H9 (cell line): ENCODE data around the gene ARL4D. TPM values are rescaled to one million over a fixed set of nuclear protein-coding genes. Genes with fewer than 3 reads are reported as not detected.

Experiments used
- DNase-seq: peaks from one replicate; pipeline ENCODE4 v3.0.0-alpha.2; 2017
- H2AFZ ChIP-seq: one replicate; pipeline ENCODE4 v1.6.1; 2013; ENCODE audit warnings: mild to moderate bottlenecking, low read length, control low read depth, moderate library complexity
- H2AK5ac ChIP-seq: 2 replicates; pipeline ENCODE4 v1.6.1; 2013; ENCODE audit warnings: low read length, control low read depth, mixed read lengths; ENCODE audit not compliant: insufficient read length
- H2BK120ac ChIP-seq: one replicate; pipeline ENCODE4 v1.6.1; 2013; ENCODE audit warnings: low read depth, mild to moderate bottlenecking, low read length, control low read depth, inconsistent platforms; ENCODE audit not compliant: poor library complexity, severe bottlenecking
- H2BK12ac ChIP-seq: 2 replicates; pipeline ENCODE4 v1.6.1; 2013; ENCODE audit warnings: low read length, control low read depth, mixed read lengths, low read depth; ENCODE audit not compliant: insufficient read length
- H2BK15ac ChIP-seq: 2 replicates; pipeline ENCODE4 v1.6.1; 2013; ENCODE audit warnings: low read depth, low read length, control low read depth
- H2BK20ac ChIP-seq: one replicate; pipeline ENCODE4 v1.6.1; 2013; ENCODE audit warnings: low read depth, mild to moderate bottlenecking, low read length, control low read depth, inconsistent platforms; ENCODE audit not compliant: poor library complexity, severe bottlenecking
- H2BK5ac ChIP-seq: 2 replicates; pipeline ENCODE4 v1.6.1; 2013; ENCODE audit warnings: low read length, control low read depth, mixed read lengths; ENCODE audit not compliant: insufficient read length
- H3K14ac ChIP-seq: 2 replicates; pipeline ENCODE4 v1.6.1; 2013; ENCODE audit warnings: low read length, control low read depth; ENCODE audit not compliant: insufficient read depth
- H3K18ac ChIP-seq: 2 replicates; pipeline ENCODE4 v1.6.1; 2013; ENCODE audit warnings: low read depth, mild to moderate bottlenecking, mixed read lengths, low read length, control low read depth; ENCODE audit not compliant: insufficient read length
- H3K23ac ChIP-seq: 2 replicates; pipeline ENCODE4 v1.6.1; 2013; ENCODE audit warnings: low read length, control low read depth, mixed read lengths, low read depth; ENCODE audit not compliant: insufficient read length
- H3K23me2 ChIP-seq: 2 replicates; pipeline ENCODE4 v1.6.1; 2013; ENCODE audit warnings: low read depth, mild to moderate bottlenecking, mixed read lengths, low read length, control low read depth; ENCODE audit not compliant: insufficient read length, poor library complexity, severe bottlenecking
- H3K27ac ChIP-seq: 2 replicates; pipeline ENCODE4 v1.5.1; 2013; ENCODE audit warnings: low read length, control low read depth, mixed read lengths, low read depth; ENCODE audit not compliant: insufficient read length
- H3K27me3 ChIP-seq: 2 replicates; pipeline ENCODE4 v1.6.1; 2013; ENCODE audit warnings: low read length, control low read depth, inconsistent platforms; ENCODE audit not compliant: insufficient read depth
- H3K4ac ChIP-seq: 2 replicates; pipeline ENCODE4 v1.6.1; 2013; ENCODE audit warnings: low read depth, mild to moderate bottlenecking, control low read depth, inconsistent platforms, low read length, moderate library complexity
- H3K4me1 ChIP-seq: 2 replicates; pipeline ENCODE4 v1.6.1; 2013; ENCODE audit warnings: low read length, control low read depth, inconsistent platforms; ENCODE audit not compliant: insufficient read depth
- H3K4me2 ChIP-seq: 2 replicates; pipeline ENCODE4 v1.6.1; 2013; ENCODE audit warnings: low read length, control low read depth, mixed read lengths; ENCODE audit not compliant: insufficient read length, insufficient read depth
- H3K56ac ChIP-seq: 2 replicates; pipeline ENCODE4 v1.6.1; 2013; ENCODE audit warnings: low read depth, mild to moderate bottlenecking, mixed read lengths, low read length, control low read depth; ENCODE audit not compliant: insufficient read length
- H3K79me1 ChIP-seq: 2 replicates; pipeline ENCODE4 v1.6.1; 2013; ENCODE audit warnings: low read depth, mild to moderate bottlenecking, moderate library complexity, low read length, control low read depth, inconsistent platforms; ENCODE audit not compliant: insufficient read depth, poor library complexity, severe bottlenecking
- H3K79me2 ChIP-seq: 2 replicates; pipeline ENCODE4 v1.6.1; 2013; ENCODE audit warnings: low read length, control low read depth, inconsistent platforms; ENCODE audit not compliant: insufficient read depth
- H3K9ac ChIP-seq: 2 replicates; pipeline ENCODE4 v1.6.1; 2013; ENCODE audit warnings: low read length, control low read depth, mixed read lengths; ENCODE audit not compliant: insufficient read length; ENCODE audit errors: extremely low read depth
- H3K9me3 ChIP-seq: one replicate; pipeline ENCODE4 v1.6.1; 2013; ENCODE audit warnings: low read depth, low read length, inconsistent platforms; ENCODE audit not compliant: control insufficient read depth
- H3T11ph ChIP-seq: one replicate; pipeline ENCODE4 v1.6.1; 2013; ENCODE audit warnings: mild to moderate bottlenecking, low read length, control low read depth, inconsistent platforms
- H4K20me1 ChIP-seq: one replicate; pipeline ENCODE4 v1.6.1; 2013; ENCODE audit not compliant: control insufficient read depth, insufficient read length, insufficient read depth
- H4K5ac ChIP-seq: 2 replicates; pipeline ENCODE4 v1.6.1; 2013; ENCODE audit warnings: low read depth, mild to moderate bottlenecking, mixed read lengths, low read length, control low read depth; ENCODE audit not compliant: insufficient read length
- H4K8ac ChIP-seq: replicated peaks from 2 replicates; pipeline ENCODE4 v1.6.1; 2013; ENCODE audit warnings: low read length, control low read depth, mixed read lengths, low read depth; ENCODE audit not compliant: insufficient read length
- H4K91ac ChIP-seq: 2 replicates; pipeline ENCODE4 v1.6.1; 2013; ENCODE audit warnings: low read depth, mild to moderate bottlenecking, moderate library complexity, mixed read lengths, low read length, control low read depth; ENCODE audit not compliant: insufficient read length
- H3K27ac Mint-ChIP-seq, 3 experiments: 2 replicates in 2 of 3; 3 replicates in 1 of 3; pipeline ENCODE4 v1.8.0; 2020 to 2021; ENCODE audit warnings: mixed read lengths in 3 of 3, mild to moderate bottlenecking in 1 of 3, moderate library complexity in 1 of 3
- H3K27me3 Mint-ChIP-seq: 2 replicates; pipeline ENCODE4 v1.8.0; 2021; ENCODE audit warnings: low read depth, mild to moderate bottlenecking, moderate library complexity, mixed read lengths
- H3K36me3 Mint-ChIP-seq, 3 experiments: 2 replicates in 2 of 3; 3 replicates in 1 of 3; pipeline ENCODE4 v1.8.0; 2020 to 2021; ENCODE audit warnings: low read depth in 3 of 3, mixed read lengths in 3 of 3; ENCODE audit not compliant: insufficient read depth in 1 of 3
- H3K4me1 Mint-ChIP-seq, 2 experiments: 2 replicates each; pipeline ENCODE4 v1.8.0; 2020; ENCODE audit warnings: mixed read lengths in 2 of 2
- H3K4me3 Mint-ChIP-seq, 2 experiments: 2 replicates in 1 of 2; 3 replicates in 1 of 2; pipeline ENCODE4 v1.8.0; 2020 to 2021; ENCODE audit warnings: mild to moderate bottlenecking in 2 of 2, mixed read lengths in 2 of 2, moderate library complexity in 1 of 2
- H3K9me3 Mint-ChIP-seq, 2 experiments: 2 replicates in 1 of 2; 3 replicates in 1 of 2; pipeline ENCODE4 v1.8.0; 2020; ENCODE audit warnings: mild to moderate bottlenecking in 2 of 2, mixed read lengths in 2 of 2, moderate library complexity in 1 of 2
- WGBS: extraction: QIAGEN DNeasy Blood & Tissue Kit; methylation state at CpG from one replicate; pipeline ENCODE4 v1.1.7; 2013; ENCODE audit warnings: missing lambda C conversion rate, low lambda C conversion rate, mixed read lengths; ENCODE audit not compliant: insufficient read length; ENCODE audit errors: extremely low coverage; 5-methylcytosine and 5-hydroxymethylcytosine counted together
- total RNA-seq: library from RNA; stranded (reverse); gene quantifications from 2 replicates; pipeline ENCODE4 v1.2.1, GENCODE V29; 2021
- TF ChIP-seq, protein P1 (sequence below): fragments of 200-600 bp; sonication (generic); conservative IDR thresholded peaks from 3 replicates; pipeline ENCODE4 v1.8.0; 2021; ENCODE audit warnings: antibody characterized with exemption, mild to moderate bottlenecking

ARL4D gene
- total RNA-seq, 1 experiment from 2014 or later = 6.2 TPM

DNA sequence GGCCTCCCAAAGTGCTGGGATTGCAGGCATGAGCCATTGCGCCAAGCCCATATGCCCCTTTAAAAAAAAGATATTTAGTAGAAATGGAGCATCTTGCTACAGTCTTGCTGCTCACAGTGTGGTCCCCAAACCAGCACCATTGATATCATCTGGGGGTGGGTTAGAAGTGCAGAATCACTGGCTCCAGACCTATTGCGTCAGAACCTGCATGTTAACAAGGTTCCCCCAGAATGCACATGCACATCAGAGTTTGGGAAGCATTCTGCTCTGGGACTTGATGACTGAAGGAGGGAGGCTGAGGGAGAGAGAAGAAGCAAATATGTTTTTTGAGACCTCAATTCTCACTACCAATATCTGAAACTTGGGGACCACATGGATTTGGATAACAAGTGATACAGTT, 16.0 kb upstream of the ARL4D start:
- H3K4ac ChIP-seq = no peak overlapping the region
- H3K4me3 Mint-ChIP-seq = no peak overlapping the region
- H3K4me1 ChIP-seq = no peaks in the 10 kb centered on the region; the same call in 1 of the 2 replicates
- H2BK120ac ChIP-seq = no peak overlapping the region
- H4K8ac ChIP-seq = no peak overlapping the region
- H3K18ac ChIP-seq = no peak overlapping the region
- H2AK5ac ChIP-seq = no peak overlapping the region
- TF ChIP-seq, protein P1, sequence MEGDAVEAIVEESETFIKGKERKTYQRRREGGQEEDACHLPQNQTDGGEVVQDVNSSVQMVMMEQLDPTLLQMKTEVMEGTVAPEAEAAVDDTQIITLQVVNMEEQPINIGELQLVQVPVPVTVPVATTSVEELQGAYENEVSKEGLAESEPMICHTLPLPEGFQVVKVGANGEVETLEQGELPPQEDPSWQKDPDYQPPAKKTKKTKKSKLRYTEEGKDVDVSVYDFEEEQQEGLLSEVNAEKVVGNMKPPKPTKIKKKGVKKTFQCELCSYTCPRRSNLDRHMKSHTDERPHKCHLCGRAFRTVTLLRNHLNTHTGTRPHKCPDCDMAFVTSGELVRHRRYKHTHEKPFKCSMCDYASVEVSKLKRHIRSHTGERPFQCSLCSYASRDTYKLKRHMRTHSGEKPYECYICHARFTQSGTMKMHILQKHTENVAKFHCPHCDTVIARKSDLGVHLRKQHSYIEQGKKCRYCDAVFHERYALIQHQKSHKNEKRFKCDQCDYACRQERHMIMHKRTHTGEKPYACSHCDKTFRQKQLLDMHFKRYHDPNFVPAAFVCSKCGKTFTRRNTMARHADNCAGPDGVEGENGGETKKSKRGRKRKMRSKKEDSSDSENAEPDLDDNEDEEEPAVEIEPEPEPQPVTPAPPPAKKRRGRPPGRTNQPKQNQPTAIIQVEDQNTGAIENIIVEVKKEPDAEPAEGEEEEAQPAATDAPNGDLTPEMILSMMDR = no peak
- no peaks in the 10 kb centered on the region for H4K20me1 ChIP-seq
- no peak overlapping the region for H2BK20ac ChIP-seq
- no peak overlapping the region; a peak in 1 of 7 replicates for H3K27ac Mint-ChIP-seq
- H3K79me1 ChIP-seq = no peaks in the 10 kb centered on the region
- no peak for DNase-seq
- no peaks in the 10 kb centered on the region for H3K79me2 ChIP-seq
- H3K4me1 Mint-ChIP-seq = peaks cover 5 to 6% of the 10 kb centered on the region in 2 experiments
- H2BK15ac ChIP-seq = no peak overlapping the region
- no CpG with 5 or more reads among the region's 2 CpGs for WGBS
- H3K23ac ChIP-seq = no peak overlapping the region
- no peak overlapping the region for H4K5ac ChIP-seq
- H3K27me3 Mint-ChIP-seq = peaks cover 3% of the 10 kb centered on the region
- H3K4me2 ChIP-seq = no peak overlapping the region
- H3K27ac ChIP-seq = no peak overlapping the region
- H3K36me3 Mint-ChIP-seq = peaks cover 4 to 13% (median 11%) of the 10 kb centered on the region in 3 experiments; a peak in 6 of 7 replicates
- H3K9me3 Mint-ChIP-seq = peaks cover 16 to 21% of the 10 kb centered on the region in 2 experiments
- no peaks in the 10 kb centered on the region for H3K27me3 ChIP-seq
- no peak overlapping the region for H2AFZ ChIP-seq
- no peak overlapping the region for H4K91ac ChIP-seq
- H3K14ac ChIP-seq = no peak overlapping the region
- no peak overlapping the region for H3T11ph ChIP-seq
- H3K9me3 ChIP-seq = no peaks in the 10 kb centered on the region
- H3K23me2 ChIP-seq = no peaks in the 10 kb centered on the region
- no peak overlapping the region for H3K9ac ChIP-seq
- H2BK12ac ChIP-seq = no peak overlapping the region
- no peak overlapping the region for H3K56ac ChIP-seq
- H2BK5ac ChIP-seq = no peak overlapping the region
